Effector CD4-positive, alpha-beta T cell (primary cell): Measurements from ENCODE around the gene ZDHHC11B.

Source experiments
- DNase-seq: peaks from one replicate; pipeline ENCODE4 v3.0.0-alpha.2; 2020

Gene ZDHHC11B

GRCh38 chr5:671459-672328 is 112.8 kb downstream of the ZDHHC11B start:
- DNase-seq, result peak; percentile 59

DNA sequence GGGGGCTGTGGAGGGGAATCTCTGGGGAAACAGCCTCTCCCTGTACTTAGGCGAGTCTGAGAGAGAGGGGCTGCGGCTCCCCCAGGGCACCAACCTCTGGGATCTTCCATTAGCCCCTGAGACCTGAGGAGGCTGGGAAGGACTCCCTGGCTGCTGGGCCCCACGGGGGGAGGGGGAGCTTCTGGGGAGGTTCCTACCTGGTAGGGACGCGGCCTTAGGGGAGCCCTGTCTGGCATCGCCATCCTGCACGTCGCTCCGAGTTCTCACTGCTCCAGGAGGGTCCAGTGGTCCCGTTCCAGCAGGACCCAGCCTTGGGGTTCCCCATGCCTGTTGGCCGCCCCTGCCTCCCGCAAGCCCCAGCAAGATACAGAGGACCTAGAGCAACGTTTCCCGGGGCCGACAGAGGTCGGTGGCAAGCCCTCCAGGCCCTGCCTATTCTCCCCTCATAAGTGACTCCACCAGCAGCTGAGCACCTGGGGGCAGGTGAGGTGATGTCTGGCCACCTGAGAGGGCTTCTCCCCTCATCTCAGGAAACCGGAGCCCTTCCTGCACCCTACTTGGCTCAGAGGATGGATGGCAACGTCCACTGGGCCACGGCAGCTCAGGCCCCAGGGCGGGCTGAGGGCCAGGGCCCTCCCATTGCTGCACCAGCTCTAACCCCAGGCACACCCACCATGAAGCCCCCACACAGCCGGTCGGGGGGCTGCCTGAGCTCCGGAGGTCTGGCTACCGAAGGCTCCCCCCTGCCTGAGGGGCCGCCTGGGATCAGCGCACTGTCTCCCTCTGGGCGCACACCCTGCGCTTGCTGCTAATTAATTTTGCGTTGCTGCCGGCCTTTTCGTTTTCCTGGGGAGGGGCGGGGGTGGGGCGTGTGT is 113.9 kb downstream of the ZDHHC11B start:
- DNase-seq, result no peak

DNA sequence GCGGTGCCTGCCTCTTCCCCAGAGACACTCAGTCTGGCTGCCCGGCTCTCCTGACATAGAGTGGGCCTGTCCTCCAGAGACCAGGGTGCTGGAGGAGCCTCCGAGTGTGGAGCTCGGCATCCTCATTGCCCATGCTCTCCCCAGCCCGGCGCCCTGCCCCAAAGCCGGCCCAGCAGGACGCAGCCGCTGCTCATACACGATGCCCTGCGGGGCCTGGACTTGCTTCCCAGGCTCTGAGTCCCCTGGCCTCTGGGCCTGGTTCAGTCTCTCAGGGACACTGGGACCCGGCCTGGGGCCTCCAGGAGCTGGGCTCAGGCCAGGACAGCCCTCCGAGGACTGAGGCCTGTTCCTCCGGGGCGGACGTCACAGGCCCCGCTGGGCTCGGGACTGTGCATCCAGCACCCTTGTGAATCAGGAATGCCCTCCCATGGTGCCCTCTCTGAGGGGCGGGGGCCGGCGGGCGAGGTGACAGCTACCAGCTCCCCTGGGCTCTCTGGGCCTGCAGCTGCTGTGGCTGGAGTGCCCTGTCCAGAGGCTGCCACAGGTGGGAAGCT is 114.6 kb downstream of the ZDHHC11B start:
- DNase-seq, result no peak

- no peak for DNase-seq
These were observed 115.3 kb downstream of the ZDHHC11B start for GRCh38 chr5:669111-669841.

DNA sequence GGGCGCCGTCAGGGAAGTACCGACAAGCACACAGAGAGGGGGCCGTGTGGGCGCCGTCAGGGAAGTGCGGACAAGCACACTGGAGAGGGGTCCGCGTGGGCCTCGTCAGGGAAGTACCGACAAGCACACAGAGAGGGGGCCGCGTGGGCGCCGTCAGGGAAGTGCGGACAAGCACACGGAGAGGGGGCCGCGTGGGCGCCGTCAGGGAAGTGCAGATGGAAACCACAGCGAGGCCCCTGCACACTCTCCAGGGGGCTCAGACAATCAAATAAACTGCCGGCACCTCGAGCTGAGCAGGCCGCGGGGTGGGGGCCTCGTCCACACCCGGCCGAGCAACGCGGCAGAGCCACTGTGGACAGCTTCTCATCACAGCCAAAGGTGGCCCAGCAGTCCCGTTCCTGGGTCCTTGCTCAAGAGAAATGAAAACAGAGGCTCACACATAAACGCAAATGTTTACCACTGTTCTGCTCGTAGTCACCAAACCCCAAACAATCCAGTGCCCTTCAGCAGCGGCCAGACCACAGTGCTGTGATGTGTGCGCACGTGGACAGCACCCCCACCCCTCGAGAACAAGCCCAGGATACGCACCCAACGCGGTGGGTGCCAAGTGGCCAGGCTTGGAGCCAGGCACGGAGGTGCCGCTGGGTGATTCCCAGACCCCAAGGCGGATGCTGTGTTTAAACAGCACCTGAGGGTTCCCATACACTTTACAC is 116.1 kb downstream of the ZDHHC11B start:
- DNase-seq, result no peak

DNA sequence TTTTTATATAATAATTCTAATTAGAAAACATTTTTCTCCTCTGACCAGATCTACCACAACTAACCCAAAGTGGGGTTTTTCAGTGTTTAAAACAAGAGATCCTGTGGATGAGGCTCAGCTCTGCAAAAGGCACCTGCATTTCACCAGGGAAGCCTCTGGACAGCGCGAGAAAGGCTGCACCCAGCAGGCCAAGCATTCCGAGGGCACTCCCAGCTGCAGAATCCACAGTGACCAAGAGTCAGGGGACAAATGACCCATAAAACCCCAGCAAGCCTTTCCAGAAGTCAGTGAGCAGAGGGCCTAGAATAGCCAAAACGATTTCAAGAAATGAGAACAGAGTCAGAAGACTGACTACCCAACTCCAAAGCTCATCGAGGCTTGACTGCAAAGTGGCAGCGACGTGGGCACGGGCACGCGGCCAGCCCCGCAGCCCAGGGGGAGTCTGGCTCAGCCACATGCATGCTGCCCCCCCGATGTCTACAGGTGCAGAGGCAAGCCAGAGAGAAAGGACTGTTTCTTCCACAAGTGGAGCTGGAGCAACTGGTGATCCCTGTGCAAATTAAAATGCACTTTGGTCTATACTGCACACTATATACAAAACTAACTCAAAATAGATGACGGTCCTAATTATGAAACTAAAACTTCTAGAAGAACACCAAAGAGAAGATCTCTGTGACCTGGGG is 117.6 kb downstream of the ZDHHC11B start:
- DNase-seq, result no peak

GRCh38 chr5:665956-666711 is 118.4 kb downstream of the ZDHHC11B start:
- no peak for DNase-seq

DNA sequence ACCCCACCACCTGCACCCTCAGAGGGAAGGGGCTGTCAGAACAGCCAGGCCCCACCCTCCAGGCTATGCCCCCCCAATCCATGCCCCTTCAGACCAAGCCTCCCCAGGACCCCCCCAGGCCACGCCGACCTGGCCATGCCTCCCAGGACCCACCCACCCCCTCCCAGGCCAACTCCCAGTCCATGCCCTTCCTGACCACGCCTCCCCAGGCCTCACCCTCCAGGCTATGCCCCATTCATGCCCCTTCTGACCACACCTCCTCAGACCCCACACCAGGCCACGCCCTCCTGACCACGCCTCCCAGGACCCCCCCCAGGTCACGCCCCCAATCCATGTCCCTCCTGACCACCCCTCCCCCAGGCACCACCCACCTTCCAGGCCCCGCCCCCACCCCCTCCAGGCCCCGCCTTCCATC is 119.0 kb downstream of the ZDHHC11B start:
- DNase-seq, result no peak

DNA sequence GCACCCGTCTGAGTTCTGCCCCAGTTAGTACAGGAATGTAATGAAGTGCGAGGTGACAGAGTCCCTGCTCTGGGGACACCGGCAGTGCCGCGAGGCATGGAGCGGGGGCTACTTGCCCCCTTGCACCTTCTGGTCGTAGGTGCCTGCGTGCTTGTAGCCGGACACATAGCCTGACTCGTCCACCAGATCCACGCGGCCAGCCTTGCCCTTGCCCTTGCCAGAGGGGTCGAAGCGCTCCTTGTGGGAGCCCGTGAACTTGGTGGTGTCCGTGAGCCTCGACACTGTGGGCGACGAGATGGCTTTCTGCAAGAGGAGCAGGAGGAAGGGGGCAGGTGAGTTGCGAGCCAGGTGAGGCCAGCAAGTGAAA is 119.6 kb downstream of the ZDHHC11B start:
- no peak for DNase-seq

DNA sequence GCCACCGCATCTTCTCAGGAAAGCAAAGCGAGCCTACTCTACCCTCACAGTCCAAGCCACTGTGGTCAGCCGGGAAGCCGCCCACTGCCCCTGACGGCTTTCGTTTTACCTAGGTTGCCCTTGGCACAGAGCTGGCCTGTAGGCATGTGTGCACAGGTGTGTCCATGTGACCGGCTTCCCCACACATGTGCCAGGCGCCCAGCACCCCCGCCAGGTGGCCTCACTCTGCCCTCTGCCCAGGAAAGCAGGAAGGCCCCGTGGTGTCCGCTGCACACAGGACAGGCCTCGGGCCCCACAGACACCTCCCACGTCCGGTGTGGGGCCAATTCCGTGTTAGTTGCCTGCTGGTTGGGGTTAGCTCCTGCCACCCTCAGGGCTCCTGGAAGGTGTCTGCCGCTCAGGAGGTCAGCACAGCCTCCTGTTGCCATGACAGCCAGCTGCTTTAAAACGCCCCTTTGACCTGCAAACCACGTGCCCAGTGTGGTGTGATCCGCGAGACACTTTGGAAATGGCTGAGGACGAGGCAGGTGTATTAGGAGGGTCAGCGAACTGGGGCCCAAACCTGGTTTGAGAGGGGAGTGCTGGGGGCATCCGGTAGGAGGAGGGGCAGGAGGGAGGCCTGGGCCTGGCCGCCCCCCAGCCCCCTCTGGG is 120.1 kb downstream of the ZDHHC11B start:
- no peak for DNase-seq

- no peak for DNase-seq
These were observed 120.8 kb downstream of the ZDHHC11B start for GRCh38 chr5:663436-664342.

DNA sequence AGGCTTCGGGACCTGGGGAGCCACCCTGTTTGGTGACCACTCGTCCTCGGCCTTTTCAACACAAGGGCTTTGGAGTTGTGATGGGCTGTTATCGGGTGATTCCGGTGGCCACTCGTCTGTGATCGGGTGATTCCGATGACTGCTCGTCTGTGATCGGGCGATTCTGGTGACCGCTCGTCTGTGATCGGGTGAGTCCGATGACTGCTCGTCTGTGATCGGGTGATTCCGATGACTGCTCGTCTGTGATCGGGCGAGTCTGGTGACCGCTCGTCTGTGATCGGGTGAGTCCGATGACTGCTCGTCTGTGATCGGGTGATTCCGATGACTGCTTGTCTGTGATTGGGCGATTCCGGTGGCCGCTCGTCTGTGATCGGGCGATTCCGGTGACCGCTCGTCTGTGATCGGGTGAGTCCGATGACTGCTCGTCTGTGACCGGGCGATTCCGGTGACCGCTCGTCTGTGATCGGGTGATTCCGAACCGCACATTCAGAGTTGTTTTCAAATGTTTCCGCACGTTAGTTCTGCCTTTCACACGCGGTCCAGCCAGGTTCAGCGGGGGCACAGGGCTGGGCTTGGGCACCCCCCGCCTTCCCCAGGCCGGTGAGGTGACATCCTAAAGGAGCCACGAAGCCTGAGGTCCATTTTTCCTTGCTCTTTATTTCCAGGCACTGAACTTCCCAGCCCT is 121.6 kb downstream of the ZDHHC11B start:
- DNase-seq, result no peak

DNA sequence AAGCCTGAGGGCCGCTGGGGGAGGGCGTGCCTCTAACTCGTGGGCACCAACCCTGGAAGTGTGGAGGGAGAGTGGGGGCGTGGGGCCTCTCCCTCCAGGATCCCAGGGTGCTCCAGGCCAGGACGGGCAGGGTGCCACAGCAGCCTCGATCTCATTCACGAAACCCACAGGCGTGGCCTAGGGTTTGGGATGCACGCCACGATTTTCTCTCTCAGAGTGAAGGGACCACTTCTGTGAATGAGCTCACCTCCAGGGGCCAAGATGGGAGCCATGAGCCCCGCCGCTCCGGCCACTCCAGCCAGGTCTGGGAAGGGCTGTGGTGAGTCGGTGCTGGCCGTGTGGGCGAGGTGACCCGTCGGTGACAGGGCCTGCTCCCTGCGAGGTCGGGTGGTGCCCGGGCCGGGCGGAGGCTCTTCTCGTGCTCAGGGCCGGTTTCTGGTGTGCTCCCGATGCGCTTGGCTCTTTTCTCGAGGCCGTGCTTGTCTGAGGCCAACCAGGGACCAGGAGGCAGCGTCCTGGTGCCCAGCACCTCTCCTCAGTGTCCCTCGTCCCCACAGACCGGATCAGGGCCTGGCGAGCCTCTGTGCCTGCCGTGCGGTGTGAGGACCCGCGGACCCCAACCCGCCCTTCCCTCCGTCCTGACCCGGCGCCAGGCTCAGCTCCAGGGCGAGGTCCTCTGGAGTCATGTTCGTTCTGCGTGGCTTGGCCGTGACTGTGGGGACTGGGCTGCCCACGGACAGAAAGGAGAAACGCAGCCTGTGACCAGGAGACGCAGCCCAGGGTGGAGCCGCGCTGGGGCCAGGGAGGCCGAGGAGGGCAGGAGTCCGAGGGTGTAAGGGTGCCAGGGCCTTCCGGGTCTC is 122.4 kb downstream of the ZDHHC11B start:
- no peak for DNase-seq

DNA sequence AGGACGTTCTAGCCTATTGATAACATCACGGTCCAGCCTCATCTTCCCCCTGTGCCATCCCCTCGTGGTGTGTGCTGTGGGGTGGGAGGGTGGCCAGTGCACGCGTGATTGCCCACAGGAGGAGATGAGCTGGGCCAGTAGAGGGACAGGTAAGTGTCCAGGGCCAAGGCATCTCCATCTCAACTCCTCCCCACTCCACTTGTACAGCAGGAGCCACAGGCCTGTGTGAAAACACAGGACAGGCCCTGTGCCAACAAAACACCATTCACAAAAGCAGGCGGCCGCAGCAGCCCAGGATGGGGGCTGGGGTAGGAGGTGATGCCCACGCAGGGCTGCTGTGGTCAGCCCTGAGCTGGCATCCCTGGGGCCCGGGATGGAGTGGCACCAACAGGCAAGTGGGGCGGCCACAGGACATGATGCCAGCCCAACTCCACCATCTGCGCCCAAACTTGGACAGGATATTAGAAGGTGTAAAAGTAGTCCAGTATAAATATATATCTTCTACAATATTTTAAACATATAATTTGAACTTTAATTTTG is 124.0 kb downstream of the ZDHHC11B start:
- no peak for DNase-seq
